Measurements from ENCODE around the gene EHBP1L1.

EHBP1L1 gene

GRCh38 chr11:65591939-65592857 lies 16.3 kb downstream of the EHBP1L1 start:
- no peak overlapping the region for H3K9ac ChIP-seq (ENCODE audit: low read depth, low read length)
- peak overlapping the region; percentile 66 for H3K4me3 ChIP-seq (ENCODE audit: low read depth, low read length)
- H3K27ac ChIP-seq (ENCODE audit: low read depth, low read length): peak overlapping the region; percentile 20
- peaks cover 3% of the 10 kb centered on the region; the same call in 1 of the 2 replicates for H3K4me1 ChIP-seq (ENCODE audit: control insufficient read depth, insufficient read depth, low read length)
- H3K36me3 ChIP-seq (ENCODE audit: control insufficient read depth, insufficient read depth, low read length): no peaks in the 10 kb centered on the region
- no peaks in the 10 kb centered on the region for H3K9me3 ChIP-seq (ENCODE audit: control insufficient read depth, insufficient read depth, low read length)
- peaks cover 50% of the 10 kb centered on the region for H3K27me3 ChIP-seq (ENCODE audit: control insufficient read depth, insufficient read depth, low read length)

- H3K36me3 ChIP-seq (ENCODE audit: control insufficient read depth, insufficient read depth, low read length): peaks cover 2% of the 10 kb centered on the region; the same call in 1 of the 2 replicates
- no peaks in the 10 kb centered on the region for H3K9me3 ChIP-seq (ENCODE audit: control insufficient read depth, insufficient read depth, low read length)
- H3K4me1 ChIP-seq (ENCODE audit: control insufficient read depth, insufficient read depth, low read length): peaks cover 3% of the 10 kb centered on the region; the same call in 1 of the 2 replicates
- H3K27ac ChIP-seq (ENCODE audit: low read depth, low read length): no peak overlapping the region
- H3K27me3 ChIP-seq (ENCODE audit: control insufficient read depth, insufficient read depth, low read length): peaks cover 43% of the 10 kb centered on the region
- peak overlapping the region; percentile 66 for H3K4me3 ChIP-seq (ENCODE audit: low read depth, low read length)
- H3K9ac ChIP-seq (ENCODE audit: low read depth, low read length): no peak overlapping the region
Measured at GRCh38 chr11:65592858-65593517, 17.1 kb downstream of the EHBP1L1 start.

DNA sequence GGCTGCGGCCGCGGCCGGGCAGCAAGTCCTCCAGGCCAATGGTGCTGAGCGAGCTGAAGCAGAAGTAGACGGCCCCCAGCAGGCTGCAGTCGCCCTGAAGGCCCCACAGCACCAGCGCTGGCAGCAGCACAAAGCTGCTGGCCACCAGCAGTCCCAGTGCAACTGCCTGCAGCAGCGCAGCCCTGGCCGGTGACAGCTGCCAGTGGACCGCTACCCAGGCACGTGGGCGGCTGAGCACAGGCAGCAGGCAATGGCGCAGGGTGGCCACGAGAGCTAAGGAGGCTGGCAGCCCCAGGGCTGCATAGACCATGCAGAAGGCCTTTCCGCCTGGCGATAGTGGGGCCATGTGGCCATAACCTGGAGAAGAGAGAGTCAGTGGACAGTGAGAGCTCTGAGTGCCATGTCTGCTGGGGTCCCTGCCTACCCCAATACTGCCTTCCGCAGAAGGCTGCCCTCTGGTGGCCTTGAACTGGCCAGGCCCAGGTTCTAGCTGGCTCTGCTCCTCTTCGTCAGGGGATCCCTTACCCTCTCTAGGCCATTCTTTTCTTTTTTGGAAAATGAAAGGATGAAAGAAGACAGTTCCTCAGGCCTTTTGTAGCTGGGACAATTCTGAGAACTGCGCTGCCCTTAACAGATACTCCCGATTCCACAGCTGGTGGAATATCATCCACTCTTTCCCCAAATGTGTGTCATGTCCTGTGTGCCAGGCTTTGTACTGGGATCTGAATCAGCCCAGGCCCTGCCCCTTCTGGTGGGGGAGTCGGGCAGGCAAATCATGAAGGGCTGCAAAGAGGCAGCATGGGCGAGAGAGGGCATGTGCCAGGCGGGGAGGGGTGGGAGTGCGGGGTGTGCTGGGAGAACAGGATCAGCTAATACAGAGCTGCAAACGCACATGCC lies 17.9 kb downstream of the EHBP1L1 start:
- H3K4me3 ChIP-seq (ENCODE audit: low read depth, low read length): no peak overlapping the region
- H3K27ac ChIP-seq (ENCODE audit: low read depth, low read length): no peak overlapping the region
- peaks cover 3% of the 10 kb centered on the region; the same call in 1 of the 2 replicates for H3K4me1 ChIP-seq (ENCODE audit: control insufficient read depth, insufficient read depth, low read length)
- H3K27me3 ChIP-seq (ENCODE audit: control insufficient read depth, insufficient read depth, low read length): peaks cover 43% of the 10 kb centered on the region
- H3K9me3 ChIP-seq (ENCODE audit: control insufficient read depth, insufficient read depth, low read length): no peaks in the 10 kb centered on the region
- peaks cover 10% of the 10 kb centered on the region for H3K36me3 ChIP-seq (ENCODE audit: control insufficient read depth, insufficient read depth, low read length)
- H3K9ac ChIP-seq (ENCODE audit: low read depth, low read length): no peak overlapping the region

GRCh38 chr11:65595131-65595530 lies 19.3 kb downstream of the EHBP1L1 start:
- H3K9me3 ChIP-seq (ENCODE audit: control insufficient read depth, insufficient read depth, low read length): no peaks in the 10 kb centered on the region
- no peak overlapping the region for H3K27ac ChIP-seq (ENCODE audit: low read depth, low read length)
- no peak overlapping the region for H3K4me3 ChIP-seq (ENCODE audit: low read depth, low read length)
- peaks cover 10% of the 10 kb centered on the region for H3K36me3 ChIP-seq (ENCODE audit: control insufficient read depth, insufficient read depth, low read length)
- H3K27me3 ChIP-seq (ENCODE audit: control insufficient read depth, insufficient read depth, low read length): peaks cover 38% of the 10 kb centered on the region
- H3K9ac ChIP-seq (ENCODE audit: low read depth, low read length): no peak overlapping the region
- peaks cover 3% of the 10 kb centered on the region; the same call in 1 of the 2 replicates for H3K4me1 ChIP-seq (ENCODE audit: control insufficient read depth, insufficient read depth, low read length)

DNA sequence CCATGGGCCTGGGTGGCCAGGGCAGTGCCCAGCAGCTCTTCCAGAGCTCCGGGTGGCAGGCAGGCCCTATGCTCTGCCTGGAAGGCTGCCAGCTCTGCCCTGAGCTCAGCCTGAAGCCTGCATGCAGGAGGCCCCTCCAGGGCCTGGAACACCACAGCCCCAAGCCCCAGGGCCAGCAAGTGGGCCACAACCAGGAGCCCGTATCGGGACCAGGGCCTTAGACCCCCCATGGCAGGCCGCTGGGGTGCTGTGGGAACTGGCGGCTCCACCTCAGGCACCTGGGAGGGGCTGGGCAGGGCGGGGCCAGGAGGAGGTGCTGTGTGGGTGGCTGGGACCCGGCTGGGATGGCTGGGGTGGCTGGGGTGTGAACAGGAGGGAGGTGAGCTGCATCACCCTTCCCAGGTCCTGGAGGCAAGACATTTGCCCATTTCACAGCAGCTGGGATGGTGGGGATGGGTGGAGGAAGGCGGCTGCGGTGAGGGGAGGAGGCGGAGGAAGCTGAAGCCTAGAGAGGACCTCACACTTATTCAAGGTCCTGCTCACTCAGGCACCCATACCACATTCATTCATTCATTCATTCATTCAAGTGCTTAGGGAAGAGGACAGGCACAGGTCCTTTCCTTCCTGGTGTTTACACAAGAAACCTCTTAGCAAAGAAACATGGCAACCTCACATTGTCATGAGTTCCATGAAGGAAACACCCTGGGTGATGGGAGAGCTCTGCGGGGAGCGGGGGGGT lies 19.9 kb downstream of the EHBP1L1 start, which contains the start of gene KCNK7:
KCNK7 (minus strand) TSS at position 258 of the 739 bp plus-strand sequence; CDS start at position 230, 28 bp downstream.
- Histone ChIP-seq H3K27me3 (ENCODE audit: control insufficient read depth, insufficient read depth, low read length) (peaks cover 32% of the 10 kb centered on the region), H3K36me3 (ENCODE audit: control insufficient read depth, insufficient read depth, low read length) (peaks cover 10% of the 10 kb centered on the region), H3K9me3 (ENCODE audit: control insufficient read depth, insufficient read depth, low read length) (no peaks in the 10 kb centered on the region), H3K4me3 (ENCODE audit: low read depth, low read length) (no peak within 1 kb of the TSS), H3K4me1 (ENCODE audit: control insufficient read depth, insufficient read depth, low read length) (peaks cover 3% of the 10 kb centered on the region; the same call in 1 of the 2 replicates), H3K9ac (ENCODE audit: low read depth, low read length) (no peak within 1 kb of the TSS), H3K27ac (ENCODE audit: low read depth, low read length) (no peak within 1 kb of the TSS)

- H3K9ac ChIP-seq (ENCODE audit: low read depth, low read length): no peak overlapping the region
- H3K27me3 ChIP-seq (ENCODE audit: control insufficient read depth, insufficient read depth, low read length): peaks cover 24% of the 10 kb centered on the region
- H3K9me3 ChIP-seq (ENCODE audit: control insufficient read depth, insufficient read depth, low read length): no peaks in the 10 kb centered on the region
- H3K4me1 ChIP-seq (ENCODE audit: control insufficient read depth, insufficient read depth, low read length): peaks cover 3% of the 10 kb centered on the region; the same call in 1 of the 2 replicates
- peaks cover 10% of the 10 kb centered on the region for H3K36me3 ChIP-seq (ENCODE audit: control insufficient read depth, insufficient read depth, low read length)
- no peak overlapping the region for H3K27ac ChIP-seq (ENCODE audit: low read depth, low read length)
- H3K4me3 ChIP-seq (ENCODE audit: low read depth, low read length): no peak overlapping the region
Measured at GRCh38 chr11:65596520-65596919, 20.7 kb downstream of the EHBP1L1 start.

DNA sequence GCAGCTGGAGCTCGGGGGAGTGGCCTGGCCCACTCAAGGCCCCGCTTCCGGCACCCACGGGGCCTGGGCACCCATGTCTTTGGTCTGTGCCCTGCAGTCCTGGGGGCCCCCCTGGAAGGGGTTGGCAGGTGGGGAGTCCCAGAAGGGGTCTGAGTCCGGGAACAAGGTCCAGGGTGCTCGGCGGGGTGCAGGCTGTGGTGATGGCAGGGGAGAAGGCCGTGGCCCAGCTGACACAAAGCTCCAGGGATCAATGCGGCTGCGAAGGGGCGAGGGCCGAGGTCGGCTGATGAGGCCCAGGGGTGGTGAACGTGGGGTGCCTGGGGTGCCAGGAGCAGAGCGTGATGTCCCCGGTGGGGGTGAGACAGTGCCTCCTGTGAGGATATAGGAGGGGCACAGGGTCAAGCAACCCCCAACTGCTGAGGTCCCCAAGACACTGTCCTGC lies 22.4 kb downstream of the EHBP1L1 start:
- Histone ChIP-seq H3K27me3 (ENCODE audit: control insufficient read depth, insufficient read depth, low read length) (peaks cover 8% of the 10 kb centered on the region), H3K27ac (ENCODE audit: low read depth, low read length) (no peak overlapping the region), H3K4me3 (ENCODE audit: low read depth, low read length) (no peak overlapping the region), H3K9ac (ENCODE audit: low read depth, low read length) (no peak overlapping the region), H3K4me1 (ENCODE audit: control insufficient read depth, insufficient read depth, low read length) (no peaks in the 10 kb centered on the region), H3K9me3 (ENCODE audit: control insufficient read depth, insufficient read depth, low read length) (no peaks in the 10 kb centered on the region), H3K36me3 (ENCODE audit: control insufficient read depth, insufficient read depth, low read length) (peaks cover 14% of the 10 kb centered on the region)

DNA sequence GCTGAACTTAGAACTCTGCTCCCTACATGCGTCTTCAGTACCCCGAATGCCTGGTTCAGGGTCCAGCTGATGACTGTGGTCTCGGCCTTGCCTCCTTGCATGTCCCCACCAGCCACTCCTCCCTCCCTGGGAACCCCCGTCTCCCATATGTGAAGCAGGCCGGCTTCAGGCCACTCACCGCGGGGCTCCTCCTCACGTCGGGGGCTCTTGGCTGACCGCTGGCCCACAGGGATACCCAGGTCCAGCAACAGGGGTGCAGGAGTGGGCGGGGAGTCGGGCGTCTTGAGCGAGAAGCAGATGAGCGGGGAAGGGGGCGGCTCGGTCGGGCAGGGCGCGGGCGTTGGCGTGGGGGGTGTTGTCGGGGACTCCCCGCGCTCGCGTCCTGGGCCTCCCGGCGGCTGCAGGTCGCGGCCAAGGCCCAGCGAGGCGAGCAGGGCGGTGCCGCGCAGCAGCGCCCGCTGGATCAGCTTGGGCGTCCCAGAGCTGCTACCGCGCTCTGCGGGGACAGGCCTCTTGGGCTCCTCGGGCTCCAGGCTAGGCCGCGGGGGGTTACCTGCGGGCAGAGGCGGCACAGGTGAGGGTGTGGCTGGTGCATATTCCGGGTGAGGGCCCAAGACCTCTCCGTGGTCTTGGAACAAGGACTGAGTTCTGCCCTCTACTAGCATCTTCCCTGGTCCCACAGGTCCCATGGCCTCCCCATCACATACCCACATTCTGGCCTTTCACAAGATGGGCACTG lies 23.5 kb downstream of the EHBP1L1 start:
- H3K27ac ChIP-seq (ENCODE audit: low read depth, low read length): no peak overlapping the region
- H3K9me3 ChIP-seq (ENCODE audit: control insufficient read depth, insufficient read depth, low read length): no peaks in the 10 kb centered on the region
- H3K27me3 ChIP-seq (ENCODE audit: control insufficient read depth, insufficient read depth, low read length): no peaks in the 10 kb centered on the region
- H3K9ac ChIP-seq (ENCODE audit: low read depth, low read length): no peak overlapping the region
- H3K36me3 ChIP-seq (ENCODE audit: control insufficient read depth, insufficient read depth, low read length): peaks cover 25% of the 10 kb centered on the region
- no peak overlapping the region for H3K4me3 ChIP-seq (ENCODE audit: low read depth, low read length)
- no peaks in the 10 kb centered on the region for H3K4me1 ChIP-seq (ENCODE audit: control insufficient read depth, insufficient read depth, low read length)

GRCh38 chr11:65599955-65600246 lies 24.0 kb downstream of the EHBP1L1 start:
- Histone ChIP-seq H3K36me3 (ENCODE audit: control insufficient read depth, insufficient read depth, low read length) (peaks cover 30% of the 10 kb centered on the region), H3K27me3 (ENCODE audit: control insufficient read depth, insufficient read depth, low read length) (no peaks in the 10 kb centered on the region), H3K4me1 (ENCODE audit: control insufficient read depth, insufficient read depth, low read length) (no peaks in the 10 kb centered on the region), H3K27ac (ENCODE audit: low read depth, low read length) (no peak overlapping the region), H3K4me3 (ENCODE audit: low read depth, low read length) (no peak overlapping the region), H3K9me3 (ENCODE audit: control insufficient read depth, insufficient read depth, low read length) (no peaks in the 10 kb centered on the region), H3K9ac (ENCODE audit: low read depth, low read length) (no peak overlapping the region)
